Right kidney (tissue), 1 donor: ENCODE data around the gene RALB.

Experiments
- DNase-seq: peaks from one replicate; pipeline ENCODE4 v3.0.0-alpha.2; 2016

RALB gene

DNA sequence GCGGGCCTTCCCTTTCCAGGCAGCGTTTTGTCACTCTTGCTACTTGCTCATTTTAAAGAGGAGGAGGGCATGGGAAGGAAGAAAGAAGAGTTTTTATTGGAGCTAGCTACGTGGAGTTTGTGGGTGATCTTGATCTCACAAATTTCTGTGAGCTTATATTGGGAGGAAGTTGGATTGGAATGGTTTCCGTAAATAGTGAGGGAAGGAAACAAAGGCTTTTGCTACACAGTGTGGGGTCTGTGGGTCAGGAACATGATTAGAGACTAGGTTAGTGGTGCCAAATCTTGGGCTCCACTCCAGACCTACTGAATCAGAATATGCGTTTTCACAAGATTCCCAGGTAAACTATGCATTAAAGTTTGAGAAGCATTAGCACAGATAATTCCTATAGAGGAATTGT is 8.1 kb downstream of the RALB start:
- DNase-seq, result no peak

DNA sequence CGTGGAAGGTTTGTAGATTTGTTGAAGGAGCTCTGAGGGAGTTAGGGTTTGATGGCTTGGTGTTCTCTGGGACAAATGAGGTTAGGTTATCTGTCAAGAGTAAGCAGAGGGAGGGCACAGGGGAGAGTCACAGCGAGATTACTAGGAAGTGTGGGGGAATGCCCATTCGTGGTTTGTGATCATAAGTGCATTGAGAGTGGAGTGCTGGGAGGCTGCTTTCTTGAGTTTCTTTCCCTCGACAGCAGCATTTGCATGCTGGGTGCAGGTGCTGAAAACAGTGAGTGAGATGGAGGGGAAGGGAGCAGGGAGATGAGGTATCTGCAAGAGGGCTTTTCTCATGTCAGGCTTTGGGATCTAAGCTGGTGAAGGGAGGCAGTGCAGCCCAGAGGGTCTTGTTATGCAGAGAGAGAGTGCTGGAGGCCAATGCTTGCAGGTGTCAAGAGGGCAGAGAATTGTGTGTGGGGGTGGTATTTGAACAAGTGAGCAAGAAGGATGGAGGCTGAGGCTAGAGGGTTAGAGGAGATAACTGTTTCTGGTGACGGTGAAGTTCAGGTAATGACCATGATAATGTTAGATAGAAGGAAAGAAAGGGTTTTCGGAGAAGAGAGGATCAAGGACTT is 8.8 kb downstream of the RALB start:
- DNase-seq, result no peak

DNA sequence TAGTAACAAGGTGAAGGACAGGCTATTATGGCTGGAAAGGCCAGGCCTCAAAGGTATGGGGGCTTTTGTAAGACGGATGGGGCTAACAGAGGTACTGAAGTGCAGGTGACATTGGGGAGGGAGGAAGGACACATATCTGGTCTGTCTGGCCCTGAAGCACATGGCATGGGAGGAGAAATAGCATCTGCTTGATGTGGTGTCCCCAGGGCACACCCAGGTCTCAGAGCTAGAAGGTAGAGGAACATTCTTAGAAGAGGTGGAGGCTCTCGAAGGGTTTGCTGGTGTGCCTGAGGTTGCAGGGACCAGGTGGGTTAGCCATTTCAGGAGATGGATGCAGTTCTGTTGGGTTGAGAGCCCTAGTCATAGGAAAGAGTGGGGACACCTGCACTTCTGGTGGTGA is 9.5 kb downstream of the RALB start:
- no peak for DNase-seq

GRCh38 chr2:120262761-120263428 is 10.2 kb downstream of the RALB start:
- DNase-seq, result no peak

DNA sequence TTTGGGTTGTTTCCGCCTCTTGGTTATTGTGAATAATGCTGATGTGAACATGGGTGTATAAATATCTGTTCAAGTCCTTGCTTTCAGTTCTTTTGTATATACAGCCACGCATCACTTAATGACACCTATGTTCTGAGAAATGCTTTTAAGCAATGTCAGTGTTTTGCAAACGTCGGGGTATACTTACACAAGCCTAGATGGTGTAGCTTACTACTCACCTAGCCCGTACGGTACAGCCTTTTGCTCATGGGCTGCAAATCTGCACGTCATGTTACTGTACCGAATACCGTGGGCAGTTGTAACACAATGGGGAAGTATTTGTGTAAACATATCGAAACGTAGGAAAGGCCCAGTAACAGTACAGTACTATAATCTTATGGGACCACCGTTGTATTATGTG is 12.4 kb downstream of the RALB start:
- DNase-seq, result no peak

GRCh38 chr2:120267348-120267747 is 14.7 kb downstream of the RALB start:
- DNase-seq, result no peak

- no peak for DNase-seq
Measured at GRCh38 chr2:120269076-120269744, 16.6 kb downstream of the RALB start.

GRCh38 chr2:120269816-120270215 is 17.2 kb downstream of the RALB start:
- DNase-seq, result no peak

DNA sequence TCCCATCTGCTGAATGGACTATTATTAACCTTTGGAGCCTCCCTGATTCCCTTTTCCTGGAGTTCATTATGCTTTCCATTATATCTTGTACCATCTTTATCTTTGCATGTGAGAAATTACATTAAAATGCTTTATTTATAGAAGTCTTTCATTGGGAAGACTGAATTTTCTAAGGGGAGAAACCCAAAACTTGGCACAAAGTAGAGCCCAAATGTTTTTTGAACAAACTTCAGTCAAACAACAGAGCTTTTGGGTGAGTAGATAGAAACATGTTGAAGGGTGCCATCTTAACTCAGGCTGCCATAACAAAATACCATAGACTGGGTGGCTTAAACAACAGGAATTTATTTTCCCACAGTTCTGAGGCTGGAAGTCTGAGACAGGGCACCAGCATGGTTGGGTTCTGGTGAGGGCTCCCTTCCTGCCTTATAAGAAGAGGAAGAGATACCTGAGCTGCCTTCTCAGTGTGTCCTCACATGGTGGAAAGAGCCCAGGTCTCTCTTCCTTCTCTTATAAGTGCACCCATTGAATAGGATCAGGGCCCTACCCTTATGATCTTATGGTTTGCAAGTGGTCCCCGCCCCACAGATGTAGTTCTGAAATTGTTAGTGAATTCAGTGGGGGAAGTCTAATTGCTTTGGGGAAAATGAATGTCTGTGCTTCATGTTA is 19.2 kb downstream of the RALB start:
- no peak for DNase-seq

DNA sequence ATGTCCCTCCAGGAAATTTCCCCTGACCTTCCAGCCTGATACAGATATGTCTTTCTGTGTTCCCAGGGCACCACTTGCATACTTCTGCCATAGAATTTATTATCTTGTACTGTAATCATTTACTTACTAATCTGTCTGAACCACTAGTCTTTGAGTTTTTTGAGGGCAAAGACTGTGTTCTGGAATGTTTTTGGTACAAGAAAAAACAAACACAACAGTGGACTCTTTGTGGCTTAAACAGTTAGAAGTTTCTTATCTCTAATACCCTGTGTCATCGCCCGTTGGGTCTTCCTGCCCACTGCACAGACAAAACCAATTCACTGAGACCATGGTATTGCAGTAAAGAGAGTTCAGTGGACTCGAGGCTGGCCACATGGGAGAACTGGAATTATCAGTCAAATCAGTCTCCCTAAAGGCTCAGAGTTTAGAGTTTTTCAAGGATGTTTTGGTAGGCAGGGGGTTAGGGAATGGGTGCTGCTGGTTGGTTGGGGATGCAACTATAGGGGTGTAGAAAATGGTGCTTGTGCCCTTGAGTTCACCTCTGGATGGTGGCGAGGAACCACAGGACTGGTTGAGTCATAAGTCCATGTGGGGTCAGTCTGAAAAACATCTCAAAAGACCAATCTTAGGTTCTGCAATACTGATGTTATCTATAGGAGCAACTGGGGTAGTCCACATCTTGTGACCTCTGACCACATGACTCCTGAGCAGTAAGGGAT is 20.3 kb downstream of the RALB start:
- no peak for DNase-seq

DNA sequence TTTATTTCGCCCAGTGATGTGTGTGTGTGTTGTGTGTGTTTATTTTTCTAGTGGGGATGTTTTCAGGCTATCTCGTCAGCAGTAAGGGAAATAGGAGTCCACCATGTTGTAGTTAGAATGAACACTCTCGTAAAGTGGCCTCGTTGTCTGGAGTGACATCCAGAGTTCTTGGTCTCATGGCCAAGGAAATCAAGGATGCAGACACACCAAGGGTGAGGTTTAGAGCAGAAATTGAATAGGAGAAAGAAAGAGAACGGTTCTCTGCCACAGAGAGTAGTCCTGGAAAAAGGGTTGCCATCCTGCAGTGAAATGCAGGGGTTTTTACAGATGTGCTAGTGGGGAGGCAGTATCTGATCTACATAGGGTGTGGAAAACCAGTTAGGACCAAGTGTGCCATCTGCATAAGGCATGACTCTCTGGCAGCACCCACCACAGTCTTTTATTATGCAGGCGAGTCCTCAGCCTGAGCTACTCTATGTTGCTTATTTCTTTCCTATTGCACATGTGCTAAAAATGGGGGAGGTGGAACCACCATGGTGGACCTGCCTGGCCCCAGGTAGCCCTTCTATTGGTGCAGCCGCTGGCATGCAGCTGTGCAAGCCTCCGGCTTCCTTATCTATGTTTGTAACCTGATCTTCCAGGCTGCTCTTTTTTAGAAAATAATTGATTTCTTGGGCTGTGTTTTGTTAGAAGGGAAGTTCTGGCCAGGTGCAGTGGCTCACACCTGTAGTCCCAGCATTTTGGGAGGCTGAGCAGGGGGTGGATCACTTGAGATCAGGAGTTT is 23.2 kb downstream of the RALB start:
- no peak for DNase-seq

DNA sequence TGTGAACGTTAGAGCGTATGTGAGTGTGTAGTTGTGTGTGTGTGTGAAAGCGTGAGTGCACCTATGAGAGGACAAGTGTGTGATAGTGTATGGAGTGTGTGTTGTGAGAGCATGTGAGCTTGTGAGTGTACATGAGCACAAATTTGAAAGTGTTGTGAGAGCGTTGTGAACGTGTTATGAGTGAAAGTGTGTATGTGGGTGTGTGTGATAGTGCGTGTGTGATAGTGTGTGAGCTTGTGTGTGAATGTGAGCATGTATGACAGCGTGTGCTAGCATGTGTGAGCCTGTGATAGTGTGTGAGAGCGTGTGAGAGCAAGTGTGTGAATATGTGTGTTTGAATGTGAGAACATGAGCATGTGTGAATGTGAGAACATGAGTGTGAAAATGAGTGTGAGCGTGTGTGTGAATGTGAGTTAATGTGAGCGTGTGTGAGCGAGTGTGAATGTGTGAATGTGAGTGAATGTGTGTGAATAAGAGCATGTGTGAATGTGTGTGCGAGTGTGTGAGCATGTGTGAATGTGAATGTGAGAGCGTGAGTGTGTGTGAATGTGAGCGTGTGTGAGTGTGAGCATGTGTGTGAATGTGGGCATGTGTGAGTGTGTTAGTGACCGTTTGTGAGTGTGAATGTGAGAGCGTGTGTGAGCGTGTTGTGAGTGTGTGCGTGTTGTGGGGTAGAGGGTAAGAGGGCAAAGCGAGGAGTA is 25.0 kb downstream of the RALB start:
- no peak for DNase-seq

- no peak for DNase-seq
Measured at GRCh38 chr2:120278901-120279300, 26.2 kb downstream of the RALB start.

GRCh38 chr2:120279708-120280107 is 27.1 kb downstream of the RALB start:
- DNase-seq, result no peak

GRCh38 chr2:120283649-120284048 is 31.0 kb downstream of the RALB start:
- DNase-seq, result no peak

DNA sequence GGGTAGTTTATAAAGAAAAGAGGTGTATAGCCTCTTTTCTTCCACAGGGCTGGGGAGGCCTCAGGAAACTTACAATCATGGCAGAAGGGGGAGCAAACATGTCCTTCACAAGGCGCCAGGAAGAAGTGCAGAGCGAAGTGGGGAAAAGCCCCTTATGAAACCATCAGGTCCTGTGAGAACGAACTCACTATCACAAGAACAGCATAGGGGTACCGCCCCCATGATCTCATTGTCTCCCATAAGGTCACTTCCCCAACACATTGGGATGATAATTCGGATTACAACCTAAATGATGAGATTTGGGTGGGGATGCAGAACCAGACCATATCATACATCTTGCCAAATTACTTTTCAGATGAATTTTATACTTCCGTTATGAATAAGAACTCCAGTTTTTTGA is 32.4 kb downstream of the RALB start:
- DNase-seq, result no peak

DNA sequence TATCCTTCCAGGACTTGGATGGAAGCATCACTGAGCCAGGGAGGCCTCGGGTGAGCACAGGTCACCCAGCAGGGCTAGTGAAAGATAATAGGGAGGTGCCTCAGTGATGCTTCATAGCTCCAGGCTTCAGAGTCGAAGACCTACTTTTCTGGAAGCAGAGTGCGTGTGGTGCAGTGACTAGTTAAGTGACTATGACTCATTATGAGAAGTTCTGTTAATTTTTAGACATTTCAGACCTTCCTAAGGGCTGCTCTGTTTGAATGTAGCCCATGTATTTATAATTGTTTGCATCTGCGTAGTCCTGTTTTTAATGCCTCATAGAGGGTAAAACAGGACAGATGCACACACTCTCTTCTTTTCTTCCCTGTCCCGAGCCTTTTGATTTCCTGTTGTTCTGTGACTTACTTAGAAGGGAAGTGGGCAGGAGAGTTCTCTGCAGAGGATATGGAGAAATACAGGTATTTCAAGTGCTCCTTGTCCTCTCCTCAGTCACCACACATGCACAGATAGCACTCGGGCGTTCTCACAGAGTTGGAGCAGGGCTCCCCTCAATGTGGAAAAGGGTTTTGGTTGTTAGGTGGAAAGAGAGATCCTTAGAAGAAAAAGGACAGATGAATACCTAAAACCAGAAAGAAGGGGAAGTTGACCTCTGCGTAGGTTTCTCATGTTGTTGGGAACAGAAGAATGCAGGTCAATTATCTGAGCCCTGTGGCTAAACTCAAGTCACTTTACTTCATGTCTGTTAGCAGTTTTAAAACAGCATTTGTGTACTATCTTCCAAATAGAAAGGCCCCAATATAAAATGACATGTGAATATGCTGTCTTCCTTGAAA is 34.7 kb downstream of the RALB start:
- DNase-seq, result no peak

DNA sequence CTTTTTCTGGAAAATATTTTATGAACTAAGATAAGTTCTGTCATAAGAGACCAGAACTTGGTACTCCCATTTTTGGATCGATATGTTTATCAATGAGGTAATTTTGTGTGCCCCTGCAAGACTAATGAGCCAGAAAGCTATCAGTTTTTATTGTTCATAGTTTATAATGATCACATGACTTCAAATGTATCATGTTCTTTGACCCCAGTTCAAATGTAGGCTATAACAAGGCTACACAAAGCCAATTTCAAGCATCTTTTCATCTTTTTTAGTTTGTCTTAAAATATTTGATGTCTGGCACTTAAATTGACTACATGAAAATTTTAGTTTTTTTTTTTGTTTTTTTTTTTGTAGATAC is 35.3 kb downstream of the RALB start:
- no peak for DNase-seq

- no peak for DNase-seq
Measured at GRCh38 chr2:120289221-120289906, 36.7 kb downstream of the RALB start.

DNA sequence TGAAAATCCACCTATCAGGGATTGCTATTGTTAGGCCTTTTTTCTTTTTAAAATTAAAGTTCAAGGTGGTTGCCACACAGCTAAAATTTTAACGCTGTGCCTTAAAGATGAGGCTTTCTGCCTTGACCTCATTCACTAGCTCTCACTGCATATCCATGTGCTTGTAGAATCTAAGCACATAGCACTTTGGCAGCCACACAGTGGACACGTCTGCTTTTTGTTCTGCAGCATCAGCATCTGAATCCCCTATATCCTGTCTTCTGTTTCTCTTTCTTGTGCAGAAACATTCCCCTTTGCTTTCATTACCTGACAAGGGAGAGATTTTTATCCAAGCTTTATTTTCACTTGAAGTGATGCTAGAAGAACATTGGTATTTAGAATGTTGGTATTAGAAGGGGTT is 38.1 kb downstream of the RALB start:
- DNase-seq, result no peak
